T-cell (primary cell): Measurements from ENCODE around the gene RYR1. TPM values are rescaled to one million over a fixed set of nuclear protein-coding genes. Genes with fewer than 3 reads are reported as not detected.

Source experiments
- ATAC-seq, 4 experiments: fragments of 200-7000 bp in 3 of 4; fragments of 150-1000 bp in 1 of 4; cut with Tn5 transposase; replicated peaks in 1 of 4; 1 replicate in 3 of 4; 2 replicates in 1 of 4; pipeline ENCODE4 v1.10.0; 2021; ENCODE audit warnings: moderate library complexity in 3 of 4, mild to moderate bottlenecking in 2 of 4, moderate number of reproducible peaks in 1 of 4
- CTCF ChIA-PET, 2 donors: fragments of 300-600 bp; sonication (Branson Sonifier 250); formaldehyde crosslinking; loops; one replicate each; lab custom pipeline; 2022; ENCODE audit warnings: antibody characterized with exemption in 2 of 2; lab: Charles Lee
- POLR2A ChIA-PET, 2 donors: fragments of 300-600 bp; sonication (Branson Sonifier 250); formaldehyde crosslinking; loops; one replicate each; lab custom pipeline; 2022; ENCODE audit warnings: antibody characterized with exemption in 2 of 2; lab: Charles Lee
- DNase-seq, 35 experiments: peaks; one replicate each; pipeline versions ENCODE4 v3.0.0 to v3.0.0-alpha.2; 2013 to 2023
- H3K27ac ChIP-seq: one replicate; pipeline ENCODE4 v1.5.1; 2013; ENCODE audit warnings: low read length
- H3K27me3 ChIP-seq, 2 experiments: replicated peaks in 1 of 2; 1 replicate in 1 of 2; 2 replicates in 1 of 2; pipeline versions ENCODE4 v1.6.1 to v1.7.0; 2013; ENCODE audit warnings: low read length in 1 of 2, mixed read lengths in 1 of 2; ENCODE audit not compliant: control insufficient read depth in 2 of 2, insufficient read depth in 2 of 2; ENCODE audit errors: extremely low read depth in 1 of 2
- H3K36me3 ChIP-seq, 2 donors: 1 replicate in 1 of 2; 2 replicates in 1 of 2; pipeline versions ENCODE4 v1.6.1 to v1.7.0; 2013; ENCODE audit warnings: low read length in 1 of 2; ENCODE audit not compliant: control insufficient read depth in 2 of 2, insufficient read depth in 1 of 2; ENCODE audit errors: extremely low read depth in 1 of 2
- H3K4me1 ChIP-seq, 2 experiments: 1 replicate in 1 of 2; 2 replicates in 1 of 2; pipeline versions ENCODE4 v1.6.1 to v1.7.0; 2013; ENCODE audit warnings: low read length in 2 of 2, mixed read lengths in 1 of 2; ENCODE audit not compliant: insufficient read depth in 2 of 2, control insufficient read depth in 1 of 2; ENCODE audit errors: extremely low read depth in 1 of 2
- H3K4me3 ChIP-seq, 2 donors: 1 replicate in 1 of 2; 2 replicates in 1 of 2; pipeline versions ENCODE4 v1.5.1 to v1.7.0; 2013; ENCODE audit warnings: mild to moderate bottlenecking in 2 of 2, low read length in 1 of 2, moderate library complexity in 1 of 2; ENCODE audit not compliant: control insufficient read depth in 1 of 2; ENCODE audit errors: extremely low read depth in 1 of 2
- H3K9me3 ChIP-seq: 2 replicates; pipeline ENCODE4 v1.7.0; 2013
- H3K27ac Mint-ChIP-seq, 2 donors: one replicate each; pipeline ENCODE4 v1.8.0; 2020 to 2021; ENCODE audit warnings: mild to moderate bottlenecking in 2 of 2, mixed read lengths in 2 of 2
- H3K27me3 Mint-ChIP-seq, 2 donors: one replicate each; pipeline ENCODE4 v1.8.0; 2021 to 2022; ENCODE audit warnings: mixed read lengths in 2 of 2
- H3K36me3 Mint-ChIP-seq: one replicate; pipeline ENCODE4 v1.8.0; 2021; ENCODE audit warnings: mixed read lengths
- H3K4me1 Mint-ChIP-seq, 3 donors: one replicate each; pipeline ENCODE4 v1.8.0; 2020 to 2022; ENCODE audit warnings: mixed read lengths in 3 of 3, mild to moderate bottlenecking in 1 of 3
- H3K4me3 Mint-ChIP-seq, 3 donors: one replicate each; pipeline ENCODE4 v1.8.0; 2020 to 2022; ENCODE audit warnings: mild to moderate bottlenecking in 3 of 3, mixed read lengths in 3 of 3, moderate library complexity in 3 of 3
- H3K9me3 Mint-ChIP-seq, 3 donors: one replicate each; pipeline ENCODE4 v1.8.0; 2020 to 2022; ENCODE audit warnings: mixed read lengths in 3 of 3
- WGBS: methylation state at CpG from one replicate; pipeline ENCODE4 v1.1.5; 2013; ENCODE audit warnings: missing lambda C conversion rate; ENCODE audit not compliant: insufficient coverage; 5-methylcytosine and 5-hydroxymethylcytosine counted together
- total RNA-seq, 35 experiments: library from RNA in 6 of 35; stranded (reverse) in 6 of 35; fragments of 120-200 nt in 1 of 35; gene quantifications; one replicate each; pipeline versions ENCODE4 v1.2.1 to v1.2.4 and lab custom pipeline; 2013 to 2026

The RYR1 gene
- total RNA-seq, 5 donors from 2014 or later (not counting 1 experiment from before 2014, with no cell fraction given): 1.1 to 3.8 (median 2.9) TPM

DNA sequence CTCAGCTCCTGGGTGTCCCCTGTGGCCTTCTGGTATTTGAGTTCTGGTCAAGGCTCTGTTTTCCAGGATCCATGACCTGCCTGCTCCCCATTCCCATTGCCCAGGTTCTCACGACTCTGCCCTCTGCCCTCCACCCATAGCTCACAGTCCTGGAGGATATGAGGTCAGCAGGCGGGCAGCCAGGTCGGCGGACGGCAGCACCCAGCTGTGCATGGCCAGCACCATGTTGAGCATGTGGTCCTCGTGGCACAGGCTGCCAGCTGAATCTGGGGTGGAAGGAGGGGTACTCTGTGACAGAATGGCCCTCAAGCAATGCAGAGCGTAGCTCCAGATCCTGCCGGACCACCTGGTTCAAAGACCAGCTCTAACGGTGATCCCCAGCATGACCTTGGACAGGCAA lies 12.6 kb upstream of the RYR1 start:
- Histone ChIP-seq H3K4me1 (peaks cover 12 to 26% of the 10 kb centered on the region in 2 experiments), H3K9me3 (no peaks in the 10 kb centered on the region), H3K27ac (no peak overlapping the region), H3K36me3 (no peaks in the 10 kb centered on the region), H3K27me3 (peaks cover 0 to 33% of the 10 kb centered on the region in 2 experiments), H3K4me3 (no peak overlapping the region)
- 83% methylated on average over 4 of the region's 9 CpGs for WGBS
- ChIA-PET POLR2A (no interaction called here), CTCF (no interaction called here)
- Mint-ChIP-seq H3K9me3 (no peaks in the 10 kb centered on the region), H3K36me3 (no peaks in the 10 kb centered on the region), H3K27ac (no peak overlapping the region), H3K4me3 (no peak overlapping the region), H3K4me1 (peaks cover 22 to 32% (median 28%) of the 10 kb centered on the region in 3 donors), H3K27me3 (peaks cover 0 to 4% of the 10 kb centered on the region in 2 donors)
- no peak for ATAC-seq
- no peak for DNase-seq

DNA sequence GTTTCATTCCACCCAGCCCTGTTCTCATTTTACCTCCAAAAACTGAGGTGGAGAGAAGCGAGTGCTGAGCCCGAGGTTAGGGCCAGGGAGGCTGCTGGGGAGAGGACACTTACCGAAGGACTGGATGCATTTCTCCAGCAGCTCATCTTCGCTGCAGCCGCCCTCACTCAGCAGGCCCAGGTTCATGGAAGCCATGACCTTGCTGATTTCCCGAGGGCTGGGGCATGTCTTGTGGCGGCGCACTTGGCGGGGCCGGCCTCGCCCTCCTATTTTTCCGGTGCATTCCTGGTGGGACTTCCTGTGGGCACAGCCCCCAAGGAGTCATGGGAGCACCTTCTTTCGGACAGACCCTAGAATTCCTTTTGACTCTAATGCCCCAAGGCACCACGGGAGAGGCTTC lies 11.6 kb upstream of the RYR1 start:
- Mint-ChIP-seq H3K4me1 (peaks cover 24 to 38% (median 31%) of the 10 kb centered on the region in 3 donors), H3K27ac (no peak overlapping the region), H3K27me3 (peaks cover 5 to 6% of the 10 kb centered on the region in 2 donors), H3K36me3 (no peaks in the 10 kb centered on the region), H3K4me3 (no peak overlapping the region), H3K9me3 (no peaks in the 10 kb centered on the region)
- Histone ChIP-seq H3K4me1 (peaks cover 12 to 31% of the 10 kb centered on the region in 2 experiments), H3K27me3 (peaks cover 0 to 35% of the 10 kb centered on the region in 2 experiments), H3K9me3 (no peaks in the 10 kb centered on the region), H3K27ac (no peak overlapping the region), H3K4me3 (no peak overlapping the region), H3K36me3 (no peaks in the 10 kb centered on the region)
- WGBS: 91% methylated on average over 14 of the region's 14 CpGs
- ChIA-PET CTCF (no interaction called here), POLR2A (no interaction called here)
- no peak for ATAC-seq
- DNase-seq: no peak

DNA sequence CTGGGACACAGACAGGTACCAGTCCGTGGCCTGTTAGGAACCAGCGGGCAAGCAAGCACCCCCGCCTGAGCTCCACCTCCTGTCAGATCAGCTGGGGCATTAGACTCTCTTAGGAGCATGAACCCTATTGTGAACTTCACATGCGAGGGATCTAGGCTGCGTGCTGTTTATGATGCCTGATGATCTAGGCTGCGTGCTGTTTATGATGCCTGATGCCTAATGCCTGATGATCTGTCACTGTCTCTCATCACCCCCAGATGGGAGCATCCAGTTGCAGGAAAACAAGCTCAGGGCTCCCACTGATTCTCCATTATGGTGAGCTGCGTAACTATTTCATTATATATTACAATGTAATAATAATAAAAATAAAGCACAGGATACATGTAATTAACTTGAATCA lies 11.1 kb upstream of the RYR1 start:
- Mint-ChIP-seq H3K9me3 (no peaks in the 10 kb centered on the region), H3K27me3 (peaks cover 5 to 6% of the 10 kb centered on the region in 2 donors), H3K27ac (no peak overlapping the region), H3K4me3 (no peak overlapping the region), H3K36me3 (no peaks in the 10 kb centered on the region), H3K4me1 (peaks cover 19 to 32% (median 29%) of the 10 kb centered on the region in 3 donors)
- no peaks in the 10 kb centered on the region for H3K36me3 ChIP-seq
- peaks cover 11 to 29% of the 10 kb centered on the region in 2 experiments for H3K4me1 ChIP-seq
- H3K4me3 ChIP-seq: no peak overlapping the region
- H3K9me3 ChIP-seq: no peaks in the 10 kb centered on the region
- no peak overlapping the region for H3K27ac ChIP-seq
- CTCF ChIA-PET: no interaction called here
- ATAC-seq (no peak), DNase-seq (no peak)
- POLR2A ChIA-PET: no interaction called here
- WGBS: 94% methylated on average over 6 of the region's 7 CpGs
- peaks cover 0 to 38% of the 10 kb centered on the region in 2 experiments for H3K27me3 ChIP-seq

DNA sequence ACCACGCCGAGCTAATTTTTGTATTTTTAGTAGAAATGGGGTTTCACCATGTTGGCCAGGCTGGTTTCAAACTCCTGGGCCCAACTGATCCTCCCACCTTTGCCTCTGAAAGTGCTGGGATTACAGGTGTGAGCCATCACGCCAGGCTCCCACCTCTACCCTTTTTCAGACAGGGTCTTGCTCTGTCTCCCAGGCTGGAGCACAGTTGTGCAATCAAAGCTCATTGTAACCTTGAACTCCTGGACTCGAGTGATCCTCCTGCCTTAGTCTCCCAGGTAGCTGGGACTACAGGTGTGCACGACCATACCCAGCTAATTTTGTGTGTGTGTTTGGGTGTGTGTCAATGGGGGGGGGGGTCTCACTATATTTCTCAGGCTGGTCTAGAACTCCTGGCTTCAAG lies 9.2 kb upstream of the RYR1 start:
- Mint-ChIP-seq H3K4me3 (no peak overlapping the region), H3K36me3 (no peaks in the 10 kb centered on the region), H3K4me1 (peaks cover 15 to 20% (median 20%) of the 10 kb centered on the region in 3 donors), H3K9me3 (no peaks in the 10 kb centered on the region), H3K27me3 (peaks cover 8 to 15% of the 10 kb centered on the region in 2 donors), H3K27ac (no peak overlapping the region)
- no peak for ATAC-seq
- H3K27ac ChIP-seq: no peak overlapping the region
- no peak overlapping the region for H3K4me3 ChIP-seq
- peaks cover 0 to 23% of the 10 kb centered on the region in 2 experiments for H3K4me1 ChIP-seq
- ChIA-PET POLR2A (no interaction called here), CTCF (interaction anchor here in 1 of 2 donors (0.7 kb wide), 1 partner anchor 1804 kb away, joined by 3 read pairs; no protein-coding TSS in a partner anchor)
- H3K36me3 ChIP-seq: no peaks in the 10 kb centered on the region
- H3K9me3 ChIP-seq: no peaks in the 10 kb centered on the region
- peaks cover 0 to 42% of the 10 kb centered on the region in 2 experiments for H3K27me3 ChIP-seq
- no peak for DNase-seq
- 71% methylated on average over 1 of the region's 5 CpGs for WGBS

DNA sequence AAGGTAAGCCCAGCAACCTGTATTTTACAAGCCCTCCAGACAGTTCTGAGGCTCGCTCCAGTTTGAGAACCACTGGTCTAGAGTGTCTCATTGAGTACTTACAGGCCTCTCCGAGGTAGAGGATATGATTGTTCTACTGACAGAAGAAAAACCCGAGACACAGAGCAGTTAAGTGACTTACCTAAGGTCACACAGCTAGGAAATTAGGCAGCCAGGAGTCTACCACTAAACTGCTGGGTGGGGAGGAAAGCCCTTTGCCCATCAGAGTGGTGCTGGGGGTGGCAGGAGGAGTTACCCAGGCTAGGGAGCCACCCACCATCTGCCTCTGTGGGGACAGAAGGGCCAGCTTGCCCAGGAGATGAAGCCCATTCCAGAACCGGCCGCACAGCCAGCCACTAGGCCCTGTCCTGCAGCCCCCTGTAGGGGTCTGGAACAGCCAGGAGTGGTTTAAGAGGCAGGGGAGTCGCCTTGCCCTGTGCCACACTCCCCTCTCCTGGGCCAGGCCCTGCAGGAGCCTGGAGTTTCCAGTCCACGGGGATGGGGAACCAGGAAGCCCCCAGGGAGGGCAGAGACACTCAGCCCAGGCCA lies 8.2 kb upstream of the RYR1 start:
- ChIA-PET POLR2A (no interaction called here), CTCF (no interaction called here)
- Histone ChIP-seq H3K4me3 (no peak overlapping the region), H3K4me1 (peaks cover 0 to 23% of the 10 kb centered on the region in 2 experiments), H3K27ac (no peak overlapping the region), H3K27me3 (peaks cover 0 to 34% of the 10 kb centered on the region in 2 experiments), H3K36me3 (no peaks in the 10 kb centered on the region), H3K9me3 (no peaks in the 10 kb centered on the region)
- peak overlapping the region in 1 of 3 donors; percentile 27 for H3K4me3 Mint-ChIP-seq
- WGBS: 94% methylated on average over 3 of the region's 7 CpGs
- peaks cover 18 to 24% (median 23%) of the 10 kb centered on the region in 3 donors for H3K4me1 Mint-ChIP-seq
- H3K36me3 Mint-ChIP-seq: no peaks in the 10 kb centered on the region
- H3K27ac Mint-ChIP-seq: no peak overlapping the region
- ATAC-seq: no peak
- peaks cover 8 to 18% of the 10 kb centered on the region in 2 donors for H3K27me3 Mint-ChIP-seq
- H3K9me3 Mint-ChIP-seq: no peaks in the 10 kb centered on the region
- no peak for DNase-seq

DNA sequence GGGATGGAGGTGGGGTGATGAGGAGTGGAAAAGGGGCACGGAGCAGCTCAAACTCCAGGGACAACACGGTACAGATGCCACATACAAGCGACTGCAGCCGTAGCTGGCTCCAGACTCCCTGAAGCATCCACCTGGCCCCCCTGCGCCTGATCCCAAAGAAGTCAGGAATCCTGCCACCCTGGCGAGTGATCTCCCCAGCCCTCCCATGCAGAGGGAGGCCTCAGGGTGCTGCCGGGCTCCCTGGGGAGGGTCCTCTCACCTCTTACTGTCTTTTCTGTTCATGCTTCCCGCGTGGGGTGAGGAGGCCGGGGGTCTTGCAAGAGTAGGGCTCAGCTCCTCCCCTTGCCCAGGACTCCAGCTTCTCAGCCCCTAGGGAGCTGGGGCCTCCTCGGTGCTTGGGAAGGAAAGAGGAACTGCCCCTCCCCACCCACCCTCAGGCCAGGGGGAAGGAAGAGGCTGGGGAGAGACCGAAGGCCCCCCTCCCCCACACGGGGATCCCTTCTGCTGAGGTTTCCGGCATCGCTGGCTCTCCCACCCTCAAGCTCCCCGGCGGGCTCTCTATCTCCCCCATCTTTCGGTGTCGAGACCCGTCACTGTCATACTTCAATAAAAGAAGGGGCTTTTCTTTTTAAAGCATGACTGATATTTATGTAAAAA lies 7.6 kb upstream of the RYR1 start, which contains the start of gene RASGRP4:
Gene RASGRP4, minus strand, starts transcription at position 410 of the 657 bp plus-strand sequence. Its CDS starts 128 bp downstream, at position 282.
- CTCF ChIA-PET: interaction anchor here in 1 of 2 donors (0.5 kb wide), 1 partner anchor 520 kb away, joined by 3 read pairs; the partner anchor contains the start of gene WDR87
- POLR2A ChIA-PET: no interaction called here
- Mint-ChIP-seq H3K4me1 (peaks cover 18 to 24% (median 23%) of the 10 kb centered on the region in 3 donors), H3K27me3 (peaks cover 8 to 18% of the 10 kb centered on the region in 2 donors), H3K27ac (no peak within 1 kb of the TSS), H3K36me3 (no peaks in the 10 kb centered on the region), H3K9me3 (no peaks in the 10 kb centered on the region), H3K4me3 (peak within 1 kb of the TSS; percentile 26 to 68 (median 40))
- H3K4me1 ChIP-seq: peaks cover 0 to 23% of the 10 kb centered on the region in 2 experiments
- DNase-seq (peak in 30 of 35 experiments; percentile 12 to 58 (median 28)), ATAC-seq (peak; percentile 40 to 78 (median 54))
- H3K27ac ChIP-seq: no peak within 1 kb of the TSS
- H3K9me3 ChIP-seq: no peaks in the 10 kb centered on the region
- H3K4me3 ChIP-seq: peak within 1 kb of the TSS in 1 of 2 donors; percentile 17
- no peaks in the 10 kb centered on the region for H3K36me3 ChIP-seq
- peaks cover 0 to 33% of the 10 kb centered on the region in 2 experiments for H3K27me3 ChIP-seq
- 67% methylated on average over 6 of the region's 20 CpGs for WGBS
